Neural cell (in vitro differentiated cells): ENCODE data around the gene ACAP3. TPM values are rescaled to one million over a fixed set of nuclear protein-coding genes. Genes with fewer than 3 reads are reported as not detected.

ENCODE experiments used
- H2AFZ ChIP-seq: fragments of 200-600, 300-800 bp; sonication (generic), shearing (Covaris generic); 2 replicates; pipeline ENCODE4 v1.6.0; 2014; ENCODE audit warnings: low read depth, mild to moderate bottlenecking, antibody characterized with exemption, low read length, moderate library complexity
- H3F3A ChIP-seq: fragments of 200-600 bp; shearing (Covaris generic); 2 replicates; pipeline ENCODE4 v1.6.1; 2016; ENCODE audit warnings: mild to moderate bottlenecking, moderate library complexity, mixed read lengths, antibody characterized with exemption, low read length; ENCODE audit not compliant: insufficient read depth, poor library complexity, severe bottlenecking
- H3K27ac ChIP-seq: fragments of 200-600, 300-800 bp; sonication (generic), shearing (Covaris generic); 2 replicates; pipeline ENCODE4 v1.5.1; 2014; ENCODE audit warnings: mild to moderate bottlenecking, low read length, moderate library complexity
- H3K27me3 ChIP-seq: fragments of 300-800, 200-600 bp; sonication (generic), shearing (Covaris generic); 2 replicates; pipeline ENCODE4 v1.6.0; 2014; ENCODE audit warnings: mild to moderate bottlenecking, low read depth, low read length, moderate library complexity; ENCODE audit not compliant: insufficient read depth
- H3K36me3 ChIP-seq: fragments of 300-800, 200-600 bp; sonication (generic), shearing (Covaris generic); 2 replicates; pipeline ENCODE4 v1.5.1; 2014; ENCODE audit warnings: mild to moderate bottlenecking, antibody characterized with exemption, low read length, moderate library complexity; ENCODE audit not compliant: insufficient read depth
- H3K4me2 ChIP-seq: fragments of 300-800, 200-600 bp; sonication (generic), shearing (Covaris generic); 2 replicates; pipeline ENCODE4 v1.6.0; 2014; ENCODE audit warnings: mild to moderate bottlenecking, low read length
- H3K4me3 ChIP-seq: fragments of 300-800, 200-600 bp; sonication (generic), shearing (Covaris generic); 2 replicates; pipeline ENCODE4 v1.5.1; 2014; ENCODE audit warnings: mild to moderate bottlenecking, low read length, moderate library complexity
- H3K79me2 ChIP-seq: fragments of 200-600 bp; shearing (Covaris generic); replicated peaks from 2 replicates; pipeline ENCODE4 v1.6.0; 2014; ENCODE audit warnings: mild to moderate bottlenecking, low read length, moderate library complexity; ENCODE audit not compliant: insufficient read depth
- H3K9ac ChIP-seq: fragments of 300-800, 200-600 bp; sonication (generic), shearing (Covaris generic); 2 replicates; pipeline ENCODE4 v1.6.1; 2016; ENCODE audit warnings: mild to moderate bottlenecking, low read length, mixed read lengths
- H3K9me2 ChIP-seq: fragments of 200-600 bp; shearing (Covaris generic); 2 replicates; pipeline ENCODE4 v1.6.1; 2016; ENCODE audit warnings: mild to moderate bottlenecking, low read length, mixed read lengths; ENCODE audit not compliant: insufficient read depth
- H3K9me3 ChIP-seq: fragments of 200-600, 300-800 bp; sonication (generic), shearing (Covaris generic); 2 replicates; pipeline ENCODE4 v1.6.1; 2016; ENCODE audit warnings: mild to moderate bottlenecking, mixed run types, low read length, moderate library complexity, mixed read lengths
- H4K20me1 ChIP-seq: fragments of 200-600 bp; shearing (Covaris generic); 2 replicates; pipeline ENCODE4 v1.6.1; 2016; ENCODE audit warnings: mild to moderate bottlenecking, mixed run types; ENCODE audit not compliant: insufficient read depth
- CTCF ChIP-seq: fragments of 450-650 bp; IDR thresholded peaks from 2 replicates; pipeline ENCODE4 v1.5.1; 2014; ENCODE audit warnings: antibody characterized with exemption, mild to moderate bottlenecking, moderate library complexity; ENCODE audit not compliant: poor library complexity, severe bottlenecking
- EP300 ChIP-seq: fragments of 450-650 bp; conservative IDR thresholded peaks from 2 replicates; pipeline ENCODE4 v1.6.1; 2014; ENCODE audit warnings: antibody characterized with exemption, mild to moderate bottlenecking, moderate library complexity; ENCODE audit not compliant: poor library complexity, severe bottlenecking
- EZH2 ChIP-seq: fragments of 200-600, 300-800 bp; shearing (Covaris generic), sonication (generic); IDR thresholded peaks from 2 replicates; pipeline ENCODE4 v1.6.1; 2014; ENCODE audit warnings: antibody characterized with exemption, low read length, borderline replicate concordance, mild to moderate bottlenecking; ENCODE audit not compliant: insufficient read depth, poor library complexity, severe bottlenecking
- MXI1 ChIP-seq: fragments of 450-650 bp; conservative IDR thresholded peaks from 2 replicates; pipeline ENCODE4 v1.6.1; 2014; ENCODE audit warnings: antibody characterized with exemption, mild to moderate bottlenecking; ENCODE audit not compliant: poor library complexity, severe bottlenecking
- POLR2AphosphoS5 ChIP-seq: IDR thresholded peaks from 2 replicates; pipeline ENCODE4 v1.6.1; 2012
- RAD21 ChIP-seq: fragments of 450-650 bp; conservative IDR thresholded peaks from 2 replicates; pipeline ENCODE4 v1.6.1; 2014; ENCODE audit warnings: antibody characterized with exemption, mild to moderate bottlenecking, moderate library complexity
- REST ChIP-seq: IDR thresholded peaks from 2 replicates; pipeline ENCODE4 v1.6.1; 2012; ENCODE audit warnings: borderline replicate concordance
- SMC3 ChIP-seq: fragments of 450-650 bp; conservative IDR thresholded peaks from 2 replicates; pipeline ENCODE4 v1.6.1; 2014; ENCODE audit warnings: antibody characterized with exemption, mild to moderate bottlenecking, moderate library complexity; ENCODE audit not compliant: poor library complexity
- TAF1 ChIP-seq: IDR thresholded peaks from 2 replicates; pipeline ENCODE4 v1.6.1; 2012; ENCODE audit warnings: low read depth
- polyA plus RNA-seq: library from polyadenylated mRNA; depleted of rRNA; stranded (reverse); fragments of >200 nt; gene quantifications from 2 replicates; pipeline ENCODE4 v1.2.3, GENCODE V29; 2014

Gene ACAP3
- polyA plus RNA-seq, 1 donor from 2014 or later: 186 TPM

- H3K9me3 ChIP-seq: no peaks in the 10 kb centered on the region
- no peaks in the 10 kb centered on the region for H3K27me3 ChIP-seq
- H4K20me1 ChIP-seq: no peaks in the 10 kb centered on the region
- H3K4me3 ChIP-seq: no peak overlapping the region
- no peaks in the 10 kb centered on the region for H3K36me3 ChIP-seq
- no peaks in the 10 kb centered on the region for H3F3A ChIP-seq
- no peak overlapping the region for H3K4me2 ChIP-seq
- no peak overlapping the region for H2AFZ ChIP-seq
- no peak overlapping the region for H3K9ac ChIP-seq
- no peaks in the 10 kb centered on the region for H3K9me2 ChIP-seq
- H3K79me2 ChIP-seq: no peaks in the 10 kb centered on the region
- H3K27ac ChIP-seq: no peak overlapping the region
- TF ChIP-seq EZH2 (no peak), TAF1 (no peak), EP300 (no peak), MXI1 (no peak), SMC3 (no peak), REST (no peak), POLR2AphosphoS5 (no peak), RAD21 (no peak), CTCF (no peak)
Observed at GRCh38 chr1:1259951-1260600, 47.7 kb downstream of the ACAP3 start.

GRCh38 chr1:1259540-1259939, 48.2 kb downstream of the ACAP3 start:
- H3K4me2 ChIP-seq: no peak overlapping the region

More at GRCh38 chr1:1259540-1259939, 48.2 kb downstream of the ACAP3 start:
- H3K9me3 ChIP-seq: no peaks in the 10 kb centered on the region
- H3K36me3 ChIP-seq: no peaks in the 10 kb centered on the region
- no peak overlapping the region for H3K27ac ChIP-seq
- TF ChIP-seq REST: no peak
- TF ChIP-seq RAD21: no peak
- TF ChIP-seq MXI1: no peak
- TF ChIP-seq EP300: no peak
- TF ChIP-seq SMC3: no peak
- TF ChIP-seq CTCF: no peak
- TF ChIP-seq EZH2: no peak
- no peak for TF ChIP-seq TAF1
- no peak for TF ChIP-seq POLR2AphosphoS5
- H2AFZ ChIP-seq: no peak overlapping the region
- H4K20me1 ChIP-seq: no peaks in the 10 kb centered on the region
- no peaks in the 10 kb centered on the region for H3F3A ChIP-seq
- no peak overlapping the region for H3K9ac ChIP-seq
- no peaks in the 10 kb centered on the region for H3K9me2 ChIP-seq
- H3K79me2 ChIP-seq: no peaks in the 10 kb centered on the region
- no peaks in the 10 kb centered on the region for H3K27me3 ChIP-seq
- H3K4me3 ChIP-seq: no peak overlapping the region
